ENCODE measurements around the gene CCNY.

DNA sequence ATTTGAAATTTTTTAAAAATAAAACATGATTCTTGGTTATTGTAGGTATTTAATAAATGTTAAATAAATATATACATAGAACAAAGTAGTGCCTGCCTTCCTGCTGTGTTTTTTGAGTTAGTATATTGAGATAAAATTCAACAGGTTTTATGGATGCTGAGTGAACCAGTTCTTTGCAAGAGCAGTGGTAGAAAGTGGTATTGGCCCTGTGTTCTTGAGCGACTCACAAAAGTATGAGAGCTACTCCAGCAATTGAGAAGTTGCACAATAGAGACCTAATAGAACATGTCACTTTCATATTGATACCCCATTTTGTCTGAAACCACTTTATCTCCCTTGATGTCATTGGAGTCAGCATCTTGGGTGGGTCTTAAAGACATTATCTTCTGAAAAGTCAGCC is 236.3 kb downstream of the CCNY start:
- TF ChIP-seq, protein P1, sequence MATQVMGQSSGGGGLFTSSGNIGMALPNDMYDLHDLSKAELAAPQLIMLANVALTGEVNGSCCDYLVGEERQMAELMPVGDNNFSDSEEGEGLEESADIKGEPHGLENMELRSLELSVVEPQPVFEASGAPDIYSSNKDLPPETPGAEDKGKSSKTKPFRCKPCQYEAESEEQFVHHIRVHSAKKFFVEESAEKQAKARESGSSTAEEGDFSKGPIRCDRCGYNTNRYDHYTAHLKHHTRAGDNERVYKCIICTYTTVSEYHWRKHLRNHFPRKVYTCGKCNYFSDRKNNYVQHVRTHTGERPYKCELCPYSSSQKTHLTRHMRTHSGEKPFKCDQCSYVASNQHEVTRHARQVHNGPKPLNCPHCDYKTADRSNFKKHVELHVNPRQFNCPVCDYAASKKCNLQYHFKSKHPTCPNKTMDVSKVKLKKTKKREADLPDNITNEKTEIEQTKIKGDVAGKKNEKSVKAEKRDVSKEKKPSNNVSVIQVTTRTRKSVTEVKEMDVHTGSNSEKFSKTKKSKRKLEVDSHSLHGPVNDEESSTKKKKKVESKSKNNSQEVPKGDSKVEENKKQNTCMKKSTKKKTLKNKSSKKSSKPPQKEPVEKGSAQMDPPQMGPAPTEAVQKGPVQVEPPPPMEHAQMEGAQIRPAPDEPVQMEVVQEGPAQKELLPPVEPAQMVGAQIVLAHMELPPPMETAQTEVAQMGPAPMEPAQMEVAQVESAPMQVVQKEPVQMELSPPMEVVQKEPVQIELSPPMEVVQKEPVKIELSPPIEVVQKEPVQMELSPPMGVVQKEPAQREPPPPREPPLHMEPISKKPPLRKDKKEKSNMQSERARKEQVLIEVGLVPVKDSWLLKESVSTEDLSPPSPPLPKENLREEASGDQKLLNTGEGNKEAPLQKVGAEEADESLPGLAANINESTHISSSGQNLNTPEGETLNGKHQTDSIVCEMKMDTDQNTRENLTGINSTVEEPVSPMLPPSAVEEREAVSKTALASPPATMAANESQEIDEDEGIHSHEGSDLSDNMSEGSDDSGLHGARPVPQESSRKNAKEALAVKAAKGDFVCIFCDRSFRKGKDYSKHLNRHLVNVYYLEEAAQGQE (IDR thresholded peaks at IDR 0.05; ENCODE audit: low read depth) = no peak
- TF ChIP-seq CEBPB (IDR thresholded peaks at IDR 0.05) = no peak
- TF ChIP-seq YY1 (IDR thresholded peaks at IDR 0.05; ENCODE audit: low read depth) = no peak
- no peak for TF ChIP-seq TAF1 (IDR thresholded peaks at IDR 0.05; ENCODE audit: low read depth)
- TF ChIP-seq TCF12 (IDR thresholded peaks at IDR 0.05; ENCODE audit: low read depth) = no peak
- TF ChIP-seq, protein P2, sequence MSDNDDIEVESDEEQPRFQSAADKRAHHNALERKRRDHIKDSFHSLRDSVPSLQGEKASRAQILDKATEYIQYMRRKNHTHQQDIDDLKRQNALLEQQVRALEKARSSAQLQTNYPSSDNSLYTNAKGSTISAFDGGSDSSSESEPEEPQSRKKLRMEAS (IDR thresholded peaks at IDR 0.05) = no peak
- no peak for TF ChIP-seq RAD21 (IDR thresholded peaks at IDR 0.05; ENCODE audit: low read depth)

Measured in Ishikawa (cell line).